Middle frontal gyrus (tissue), 1 donor: ENCODE data around the gene NLRP12.
"Not testable (repeated sequence)": the region's sequence is repeated elsewhere in the genome, so short reads cannot be mapped to it uniquely, and the experiment has no call there.

ENCODE experiments used
- DNase-seq: peaks from one replicate; pipeline ENCODE4 v3.0.0-alpha.2; 2015; ENCODE audit warnings: low spot score; ENCODE audit errors: extremely low spot score

NLRP12 gene

GRCh38 chr19:53824134-53824611 lies at the start of gene NLRP12:
Gene NLRP12 (minus strand): TSS chr19:53824314. CDS start chr19:53824174, 140 bp downstream.
- DNase-seq = no peak

- DNase-seq = no peak
Measured at GRCh38 chr19:53872762-53873161, 48.6 kb upstream of the NLRP12 start.

DNA sequence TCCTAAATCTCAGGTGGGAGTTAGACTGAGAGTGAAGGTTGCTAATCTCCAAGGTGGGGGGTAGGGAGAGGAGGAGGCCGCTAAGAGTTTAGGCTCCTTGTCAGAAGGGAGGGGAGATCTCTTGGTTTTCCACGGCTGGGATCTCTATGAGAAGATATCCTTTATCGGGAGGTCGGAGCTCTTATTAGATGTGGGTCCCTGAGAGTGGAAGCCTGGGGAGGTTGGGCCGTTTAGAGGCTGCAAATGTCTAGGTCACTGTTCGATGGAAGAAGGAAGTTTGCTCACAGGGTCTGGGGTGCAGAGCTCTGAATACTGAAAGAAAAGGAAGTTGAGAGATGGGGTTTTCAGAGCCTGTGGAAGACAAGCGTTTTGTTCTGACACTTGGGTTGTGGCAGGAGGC lies 47.3 kb upstream of the NLRP12 start:
- DNase-seq = no peak

DNA sequence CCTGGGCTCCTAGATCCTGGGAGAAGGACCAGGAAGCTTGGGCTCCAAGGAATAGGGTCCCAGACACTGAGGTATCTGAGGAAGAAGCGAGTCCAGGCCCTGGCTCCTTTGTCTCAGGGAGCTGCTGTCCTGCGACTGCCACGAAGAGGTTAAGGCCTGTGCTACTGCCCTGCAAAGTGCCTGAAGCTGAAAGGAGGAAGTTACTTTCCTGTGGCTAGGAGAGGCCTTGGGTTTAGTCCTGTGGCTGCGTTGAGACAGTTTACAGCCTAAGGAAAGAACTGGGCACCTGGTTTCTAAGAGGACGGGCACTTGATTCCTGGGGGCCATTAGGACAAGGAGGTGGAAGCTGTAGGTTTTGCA lies 46.4 kb upstream of the NLRP12 start:
- DNase-seq = no peak

DNA sequence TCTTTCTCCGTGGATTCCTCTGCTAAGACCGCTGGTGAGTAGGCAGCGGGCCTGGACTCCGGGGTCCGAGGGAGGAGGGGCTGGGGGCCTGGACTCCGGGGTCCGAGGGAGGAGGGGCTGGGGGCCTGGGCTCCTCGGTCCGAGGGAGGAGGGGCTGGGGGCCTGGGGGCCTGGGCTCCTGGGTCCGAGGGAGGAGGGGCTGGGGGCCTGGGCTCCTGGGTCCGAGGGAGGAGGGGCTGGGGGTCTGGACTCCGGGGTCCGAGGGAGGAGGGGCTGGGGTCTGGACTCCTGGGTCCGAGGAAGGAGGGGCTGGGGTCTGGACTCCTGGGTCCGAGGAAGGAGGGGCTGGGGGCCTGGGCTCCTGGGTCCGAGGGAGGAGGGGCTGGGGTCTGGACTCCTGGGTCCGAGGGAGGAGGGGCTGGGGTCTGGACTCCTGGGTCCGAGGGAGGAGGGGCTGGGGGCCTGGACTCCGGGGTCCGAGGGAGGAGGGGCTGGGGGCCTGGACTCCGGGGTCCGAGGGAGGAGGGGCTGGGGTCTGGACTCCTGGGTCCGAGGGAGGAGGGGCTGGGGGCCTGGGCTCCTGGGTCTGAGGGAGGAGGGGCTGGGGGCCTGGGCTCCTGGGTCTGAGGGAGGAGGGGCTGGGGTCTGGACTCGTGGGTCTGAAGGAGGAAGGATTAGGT lies 45.8 kb upstream of the NLRP12 start:
- not testable (repeated sequence) for DNase-seq

GRCh38 chr19:53868892-53869804 lies 45.0 kb upstream of the NLRP12 start:
- DNase-seq = no peak

DNA sequence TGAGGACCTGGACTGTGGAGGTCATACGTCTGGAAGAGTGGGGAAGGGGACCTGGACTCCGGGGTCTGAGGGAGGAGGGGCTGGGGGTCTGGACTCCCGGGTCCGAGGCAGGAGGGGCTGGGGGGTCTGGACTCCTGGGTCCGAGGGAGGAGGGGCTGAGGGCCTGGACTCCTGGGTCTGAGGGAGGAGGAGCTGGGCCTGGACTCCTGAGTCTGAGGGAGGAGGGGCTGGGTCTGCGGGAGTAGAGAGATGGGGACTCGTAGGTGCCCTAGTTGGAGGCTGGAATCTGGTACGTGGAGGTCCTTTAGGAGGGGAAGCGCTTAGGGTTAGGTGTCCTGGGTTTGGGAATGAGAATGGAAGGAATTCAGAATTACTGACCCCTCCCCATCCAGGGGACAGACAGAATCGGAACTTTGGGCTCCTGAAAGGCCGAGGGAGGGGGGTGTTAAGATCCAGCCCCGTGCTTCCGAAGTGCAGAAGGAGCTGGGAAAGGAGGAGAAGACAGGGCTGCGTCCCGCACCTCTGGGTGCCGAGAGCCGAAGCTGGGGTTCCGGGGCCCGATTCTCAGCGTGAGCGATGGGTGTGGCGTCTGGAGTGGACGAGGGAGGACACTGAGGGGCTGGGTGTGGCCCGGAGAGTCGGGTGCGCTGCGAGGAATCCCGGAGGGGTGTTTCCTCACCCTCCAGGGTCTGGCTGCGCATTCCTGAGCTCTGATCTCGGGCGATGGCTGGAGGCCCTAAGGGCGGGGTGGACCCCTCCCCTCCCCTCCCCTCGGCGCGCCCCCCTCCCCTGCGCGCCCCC lies 44.2 kb upstream of the NLRP12 start:
- no peak for DNase-seq

- DNase-seq = peak; percentile 88
Measured at GRCh38 chr19:53867225-53868090, 43.3 kb upstream of the NLRP12 start, which contains the start of gene MYADM. Gene MYADM (plus strand): TSS chr19:53867883. CDS start chr19:53873530, 5,647 bp downstream.

- no peak for DNase-seq
Measured at GRCh38 chr19:53866865-53867224, 42.7 kb upstream of the NLRP12 start.

DNA sequence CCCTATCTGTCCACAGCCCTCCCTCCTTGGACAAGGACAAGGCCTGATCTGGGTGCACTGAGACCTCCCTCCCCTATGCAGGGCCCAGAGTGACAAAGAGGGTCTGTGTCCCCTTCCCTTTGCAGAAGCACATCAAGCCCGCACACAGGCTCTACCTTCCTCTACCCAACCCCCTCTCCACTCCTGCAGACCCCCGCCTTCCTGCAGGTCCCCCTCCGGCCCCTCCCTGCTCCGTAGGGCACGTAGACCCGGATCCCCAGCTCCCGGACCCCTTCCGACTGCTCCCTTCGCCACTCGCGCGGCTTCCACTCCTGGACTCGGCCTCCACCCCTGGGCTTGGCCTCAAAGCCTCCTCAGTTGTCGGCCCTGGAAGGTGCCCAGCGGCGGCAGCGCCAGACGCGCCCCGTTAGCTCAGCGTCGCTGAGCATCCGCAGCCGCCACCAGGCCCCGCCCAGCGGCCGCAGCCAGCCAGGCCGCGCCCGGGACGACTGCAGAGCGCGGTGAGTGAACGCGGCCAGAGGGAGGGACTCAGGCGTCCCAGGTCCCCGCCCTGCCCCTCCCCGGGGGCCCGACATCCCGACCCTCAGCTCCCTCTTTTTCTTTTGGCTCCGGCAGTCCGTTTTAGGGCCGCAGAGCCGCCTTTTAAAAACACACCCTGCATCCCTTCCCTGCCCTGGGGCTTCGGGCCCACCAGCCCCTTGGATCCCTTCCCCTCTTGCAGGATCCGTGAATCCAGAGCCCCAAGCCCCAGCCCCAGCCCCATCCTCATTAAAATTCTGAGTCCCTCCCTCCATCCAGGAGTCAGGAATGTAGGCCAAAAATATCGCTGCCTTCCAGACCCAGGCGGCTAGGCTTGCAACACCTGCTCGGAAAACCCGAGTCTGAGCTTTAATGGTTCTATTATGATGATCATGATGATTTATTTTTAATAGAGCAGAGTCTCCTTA lies 42.1 kb upstream of the NLRP12 start:
- DNase-seq = peak; percentile 76

DNA sequence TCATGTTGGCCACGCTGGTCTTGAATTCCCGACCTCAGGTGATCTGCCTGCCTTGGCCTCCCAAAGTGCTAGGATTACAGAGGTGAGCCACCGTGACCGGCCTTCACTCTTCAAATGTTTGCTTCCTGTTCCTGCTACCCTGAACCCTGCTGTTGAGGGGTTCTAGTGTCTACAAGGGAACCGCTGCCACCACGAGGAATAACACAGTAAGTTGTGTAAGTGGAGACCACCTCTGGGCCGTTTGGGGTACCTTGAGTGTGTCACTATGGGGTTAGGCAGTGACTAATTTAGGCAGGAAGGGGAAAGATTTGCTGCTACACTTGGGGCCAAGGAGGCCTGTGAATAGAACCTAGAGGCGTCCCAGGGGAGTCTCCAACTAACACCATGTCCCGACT lies 41.4 kb upstream of the NLRP12 start:
- no peak for DNase-seq

GRCh38 chr19:53864308-53864836 lies 40.3 kb upstream of the NLRP12 start:
- DNase-seq = no peak

GRCh38 chr19:53853707-53854106 lies 29.6 kb upstream of the NLRP12 start:
- DNase-seq = no peak

DNA sequence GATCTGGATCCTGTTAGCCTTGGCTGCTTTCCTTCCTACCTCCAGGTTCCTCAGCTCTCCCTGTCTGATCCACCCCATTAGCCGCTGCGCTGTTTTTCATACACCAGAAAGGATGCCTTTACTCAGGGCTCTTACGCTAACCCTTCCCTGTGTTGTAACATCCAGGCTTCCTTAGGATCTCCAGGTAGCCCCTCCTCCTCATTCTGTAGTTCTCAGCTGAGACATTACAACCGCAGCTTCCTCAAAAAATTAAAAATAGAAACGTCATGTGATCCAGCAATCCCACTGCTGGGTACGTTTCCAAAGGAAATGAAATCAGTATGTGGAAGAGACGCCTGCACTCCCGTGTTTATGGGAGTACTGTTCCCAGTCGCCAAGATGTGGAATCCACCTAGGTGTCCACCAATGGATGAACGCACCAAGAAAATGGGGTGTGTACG lies 25.1 kb upstream of the NLRP12 start:
- no peak for DNase-seq

DNA sequence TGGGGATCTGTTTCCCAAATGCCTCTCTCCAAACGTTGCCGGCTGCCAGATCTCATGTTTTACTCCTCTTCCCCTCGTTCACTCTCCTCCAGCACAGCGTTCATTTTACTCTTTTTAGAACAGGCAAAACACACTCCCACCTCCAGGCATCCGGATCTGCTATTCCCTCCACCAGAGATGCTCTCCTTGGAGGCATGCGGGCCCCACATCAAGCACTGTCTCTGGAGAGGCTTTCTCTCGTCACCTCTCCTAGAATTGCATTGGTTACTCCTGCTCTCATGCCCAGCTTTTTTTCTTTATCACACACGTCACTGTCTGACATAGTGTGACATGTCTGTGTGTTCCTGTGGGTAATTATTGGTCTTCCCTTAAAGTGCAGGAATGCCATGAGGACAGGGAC lies 23.4 kb upstream of the NLRP12 start:
- DNase-seq = no peak

DNA sequence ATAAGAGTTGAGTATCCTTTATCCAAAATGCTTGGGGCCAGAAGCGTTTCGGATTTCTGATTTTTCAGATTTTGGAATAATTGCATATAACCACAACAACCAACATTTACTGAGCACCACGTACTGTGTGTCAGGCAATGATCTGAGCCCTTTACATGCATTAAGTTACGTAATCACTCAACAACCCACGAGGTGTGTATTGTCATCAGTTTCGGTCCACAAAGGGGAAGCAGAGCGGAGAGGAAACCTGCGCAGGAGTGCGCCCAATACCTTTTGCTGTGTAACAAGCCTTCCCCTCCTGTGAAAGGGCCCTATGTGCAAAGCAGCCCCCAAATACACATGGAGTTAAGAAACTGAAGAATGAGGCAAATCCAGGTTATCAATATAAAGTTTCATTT lies 20.7 kb upstream of the NLRP12 start:
- no peak for DNase-seq

DNA sequence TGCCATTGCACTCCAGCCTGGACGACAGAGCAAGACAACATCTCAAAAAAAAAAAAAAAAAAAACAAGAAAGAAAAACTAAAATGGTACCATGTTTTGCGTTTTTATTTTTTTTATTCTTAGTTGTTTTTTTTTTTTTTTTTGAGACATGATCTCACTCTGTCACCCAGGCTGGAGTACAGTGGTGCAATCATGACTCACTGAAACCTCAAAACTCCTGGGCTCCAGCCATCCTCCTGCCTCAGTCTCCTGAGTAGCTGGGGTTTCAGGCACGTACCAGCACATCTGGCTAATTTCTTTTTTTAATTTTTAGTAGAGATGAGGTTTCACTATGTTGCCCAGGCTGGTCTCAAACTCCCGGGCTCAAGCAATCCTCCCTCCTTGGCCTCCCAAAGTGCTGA lies 16.8 kb upstream of the NLRP12 start:
- not testable (repeated sequence) for DNase-seq

DNA sequence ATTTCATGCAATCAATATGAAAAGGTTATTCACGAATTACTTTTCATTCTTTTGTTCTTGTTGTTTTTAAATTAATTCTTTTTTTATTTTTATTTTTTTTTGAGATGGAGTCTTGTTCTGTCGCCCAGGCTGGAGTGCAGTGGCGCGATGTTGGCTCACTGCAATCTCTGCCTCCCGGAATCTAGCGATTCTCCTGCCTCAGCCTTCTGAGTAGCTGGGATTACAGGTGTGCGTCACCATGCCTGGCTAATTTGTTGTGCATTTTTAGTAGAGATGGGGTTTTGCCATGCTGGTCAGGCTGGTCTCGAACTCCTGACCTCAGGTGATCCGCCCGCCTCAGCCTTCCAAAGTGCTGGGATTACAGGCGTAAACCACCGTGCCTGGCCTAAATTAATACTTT lies 16.1 kb upstream of the NLRP12 start:
- not testable (repeated sequence) for DNase-seq

DNA sequence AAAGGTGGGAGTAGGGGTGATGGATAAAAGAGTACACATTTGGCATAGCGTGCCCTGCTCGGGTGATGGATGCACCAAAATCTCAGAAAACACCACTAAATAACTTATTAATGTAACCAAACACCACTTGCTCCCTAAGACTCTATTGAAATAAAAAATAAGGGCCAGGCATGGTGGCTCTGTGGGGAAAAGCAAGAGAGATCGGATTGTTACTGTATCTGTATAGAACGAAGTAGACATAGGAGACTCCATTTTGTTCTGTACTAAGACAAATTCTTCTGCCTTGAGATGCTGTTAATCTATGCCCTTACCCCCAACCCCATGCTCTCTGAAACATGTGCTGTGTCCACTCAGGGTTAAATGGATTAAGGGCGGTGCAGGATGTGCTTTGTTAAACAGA lies 14.3 kb upstream of the NLRP12 start:
- not testable (repeated sequence) for DNase-seq
